SJSA1 (cell line): ENCODE measurements around the gene C9. TPM values are rescaled to one million over a fixed set of nuclear protein-coding genes. Genes with fewer than 3 reads are reported as not detected.

ENCODE experiments used
- total RNA-seq: library from RNA; depleted of rRNA; stranded (reverse); fragments of >200 nt; shearing (Covaris generic); gene quantifications from 2 replicates; pipeline ENCODE4 v1.2.3, GENCODE V29; 2014; rRNA removed

Gene C9
- total RNA-seq, 1 experiment from 2014 or later: 0.37 TPM

Other genes starting within 250 kb of the C9 start
- gene FYB1, start 144.9 kb downstream of the C9 start, total RNA-seq: 0.34 and 0.68 TPM in 2 replicates
- gene DAB2, start 60.5 kb upstream of the C9 start, total RNA-seq: 49.9 and 65.0 TPM in 2 replicates